OCI-LY7 (cell line): Measurements from ENCODE around the gene RUNX1. TPM values are rescaled to one million over a fixed set of nuclear protein-coding genes. Genes with fewer than 3 reads are reported as not detected.

Experiments
- BruUV-seq: library from RNA; stranded (reverse); fragments of 400-500 nt; replicated peaks from 2 replicates; lab custom pipeline; 2021; lab: Mats Ljungman, UMichigan
- CTCF ChIA-PET: fragments of 300-600 bp; sonication (Branson Sonifier 250); formaldehyde crosslinking; loops from one replicate; lab custom pipeline; 2022; ENCODE audit warnings: antibody characterized with exemption; ENCODE audit not compliant: unreplicated experiment; lab: Charles Lee
- POLR2A ChIA-PET: fragments of 300-600 bp; sonication (Branson Sonifier 250); formaldehyde crosslinking; loops from one replicate; lab custom pipeline; 2022; ENCODE audit warnings: antibody characterized with exemption; lab: Charles Lee
- DNase-seq: peaks from one replicate; pipeline ENCODE4 v3.0.0-alpha.2; 2015; ENCODE audit warnings: low spot score
- H2AFZ ChIP-seq: fragments of 200-600 bp; sonication (generic), shearing (Covaris generic); 2 replicates; pipeline ENCODE4 v1.6.1; 2014; ENCODE audit warnings: mild to moderate bottlenecking, antibody characterized with exemption, low read length, moderate library complexity
- H3K27ac ChIP-seq: fragments of 200-600 bp; sonication (generic); 2 replicates; pipeline ENCODE4 v1.5.1; 2014; ENCODE audit warnings: mixed run types, low read depth, mild to moderate bottlenecking, moderate library complexity, low read length, inconsistent platforms; ENCODE audit not compliant: poor library complexity, severe bottlenecking
- H3K36me3 ChIP-seq: fragments of 200-600 bp; sonication (generic); 2 replicates; pipeline ENCODE4 v1.6.1; 2014; ENCODE audit warnings: mild to moderate bottlenecking, antibody characterized with exemption, low read length, moderate library complexity, mixed read lengths; ENCODE audit not compliant: insufficient read depth
- H3K4me1 ChIP-seq: fragments of 200-600 bp; sonication (generic); 2 replicates; pipeline ENCODE4 v1.5.1; 2014; ENCODE audit warnings: mild to moderate bottlenecking, low read length; ENCODE audit not compliant: insufficient read depth, poor library complexity, severe bottlenecking
- H3K4me2 ChIP-seq: fragments of 200-600 bp; sonication (generic); 2 replicates; pipeline ENCODE4 v1.6.1; 2014; ENCODE audit warnings: mild to moderate bottlenecking, low read length
- H3K4me3 ChIP-seq: fragments of 200-600 bp; sonication (generic); 2 replicates; pipeline ENCODE4 v1.5.1; 2014; ENCODE audit warnings: mild to moderate bottlenecking, low read depth, low read length; ENCODE audit not compliant: poor library complexity, severe bottlenecking
- H3K79me2 ChIP-seq: fragments of 200-600 bp; sonication (generic); 2 replicates; pipeline ENCODE4 v1.6.1; 2016; ENCODE audit warnings: low read depth, mild to moderate bottlenecking, low read length, moderate library complexity, mixed read lengths; ENCODE audit not compliant: insufficient read depth
- H3K9me2 ChIP-seq: fragments of 200-600 bp; sonication (generic); 2 replicates; pipeline ENCODE4 v1.6.1; 2016; ENCODE audit warnings: mild to moderate bottlenecking, low read length, mixed read lengths; ENCODE audit not compliant: insufficient read depth
- H3K9me3 ChIP-seq: fragments of 200-600 bp; sonication (generic); 2 replicates; pipeline ENCODE4 v1.6.1; 2014; ENCODE audit warnings: mild to moderate bottlenecking, mixed run types, low read length, mixed read lengths
- H4K20me1 ChIP-seq: fragments of 200-600 bp; sonication (generic); 2 replicates; pipeline ENCODE4 v1.6.1; 2014; ENCODE audit warnings: mild to moderate bottlenecking, antibody characterized with exemption, low read length, moderate library complexity, mixed read lengths; ENCODE audit not compliant: insufficient read depth
- CTCF ChIP-seq: fragments of 200-600 bp; sonication (generic); conservative IDR thresholded peaks from 2 replicates; pipeline ENCODE4 v1.5.1; 2014; ENCODE audit warnings: mild to moderate bottlenecking, antibody characterized with exemption, low read length, moderate library complexity, mixed read lengths
- EZH2phosphoT487 ChIP-seq: fragments of 200-600 bp; sonication (generic); IDR thresholded peaks from 2 replicates; pipeline ENCODE4 v1.6.1; 2018; ENCODE audit warnings: low read depth, borderline replicate concordance, mild to moderate bottlenecking, mixed run types, antibody characterized with exemption, low read length, moderate library complexity, mixed read lengths
- intact Hi-C: fragments of 100-400 bp; cut with micrococcal nuclease; formaldehyde crosslinking; loops from one replicate; pipeline ENCODE4 v1.10.0; 2022; ENCODE audit not compliant: unreplicated experiment
- total RNA-seq, 2 experiments: library from RNA; depleted of rRNA in 1 of 2; stranded (reverse); fragments of >200 nt in 1 of 2; shearing (Covaris generic) in 1 of 2; gene quantifications; 2 replicates each; pipeline ENCODE4 v1.2.3, GENCODE V29; 2014 to 2022

Gene RUNX1
- total RNA-seq, 2 experiments from 2014 or later = 30.5 to 40.8 TPM

GRCh38 chr21:34927992-34928391 lies 121.1 kb downstream of the RUNX1 start:
- H3K4me2 ChIP-seq = no peak overlapping the region
- peaks cover under 1% of the 10 kb centered on the region; the same call in 1 of the 2 replicates for H4K20me1 ChIP-seq
- TF ChIP-seq EZH2phosphoT487 = no peak
- no peak for TF ChIP-seq CTCF
- no peak overlapping the region for H2AFZ ChIP-seq
- intact Hi-C loops = no loop called here
- H3K9me2 ChIP-seq = no peaks in the 10 kb centered on the region
- peaks cover 12% of the 10 kb centered on the region for H3K4me1 ChIP-seq
- no TSS peak for BruUV-seq
- ChIA-PET POLR2A (interaction anchor here (0.7 to 1.7 kb wide), 2 partner anchors 14 to 25 kb away, joined by 3 to 6 read pairs; no protein-coding TSS in a partner anchor), CTCF (no interaction called here)
- no peak overlapping the region for H3K4me3 ChIP-seq
- no peaks in the 10 kb centered on the region for H3K9me3 ChIP-seq
- no peak overlapping the region for H3K27ac ChIP-seq
- H3K79me2 ChIP-seq = 0 out of 2 replicates have a peak, but pooled peaks cover 5% of the 10 kb centered on the region
- no peak for DNase-seq
- 0 out of 2 replicates have a peak, but pooled peaks cover 4% of the 10 kb centered on the region for H3K36me3 ChIP-seq

- TF ChIP-seq CTCF = no peak
- H3K27ac ChIP-seq = no peak overlapping the region
- DNase-seq = no peak
- POLR2A ChIA-PET = interaction anchor here (1.8 kb wide), 1 partner anchor 9 kb away, joined by 5 read pairs; no protein-coding TSS in a partner anchor
- H4K20me1 ChIP-seq = peaks cover 5% of the 10 kb centered on the region; the same call in 1 of the 2 replicates
- no peak overlapping the region for H2AFZ ChIP-seq
- H3K9me2 ChIP-seq = no peaks in the 10 kb centered on the region
- H3K79me2 ChIP-seq = peaks cover 14% of the 10 kb centered on the region; the same call in 1 of the 2 replicates
- BruUV-seq = no TSS peak
- intact Hi-C loops = no loop called here
- H3K4me1 ChIP-seq = peaks cover 12% of the 10 kb centered on the region
- H3K9me3 ChIP-seq = no peaks in the 10 kb centered on the region
- H3K4me2 ChIP-seq = no peak overlapping the region
- no peak overlapping the region for H3K4me3 ChIP-seq
- 0 out of 2 replicates have a peak, but pooled peaks cover 4% of the 10 kb centered on the region for H3K36me3 ChIP-seq
- CTCF ChIA-PET = no interaction called here
Observed at GRCh38 chr21:34926803-34927467, 122.2 kb downstream of the RUNX1 start.

- intact Hi-C loops = no loop called here
- Histone ChIP-seq H3K9me3 (no peaks in the 10 kb centered on the region), H3K9me2 (no peaks in the 10 kb centered on the region), H3K4me3 (no peak overlapping the region), H3K79me2 (peaks cover 14% of the 10 kb centered on the region; the same call in 1 of the 2 replicates), H3K27ac (no peak overlapping the region), H4K20me1 (peaks cover 5% of the 10 kb centered on the region; the same call in 1 of the 2 replicates), H2AFZ (no peak overlapping the region), H3K4me1 (peaks cover 12% of the 10 kb centered on the region), H3K36me3 (0 out of 2 replicates have a peak, but pooled peaks cover 4% of the 10 kb centered on the region), H3K4me2 (0 out of 2 replicates have a peak overlapping the region, but pooled peaks have one; percentile 3)
- POLR2A ChIA-PET = interaction anchor here (1.8 kb wide), 1 partner anchor 10 kb away, joined by 5 read pairs; no protein-coding TSS in a partner anchor
- BruUV-seq = no TSS peak
- CTCF ChIA-PET = interaction anchor here (0.5 kb wide), 1 partner anchor 29 kb away, joined by 3 read pairs; no protein-coding TSS in a partner anchor
- DNase-seq = no peak
- no peak for TF ChIP-seq EZH2phosphoT487
- no peak for TF ChIP-seq CTCF
Observed at GRCh38 chr21:34925597-34925996, 123.5 kb downstream of the RUNX1 start.
